HCT116 (cell line): ENCODE data around the gene PDE8A. TPM values are rescaled to one million over a fixed set of nuclear protein-coding genes. Genes with fewer than 3 reads are reported as not detected.

ENCODE experiments used
- ATAC-seq: fragments of 200-7000 bp; cut with Tn5 transposase; 2 replicates; pipeline ENCODE4 v1.9.1; 2020; ENCODE audit warnings: mild to moderate bottlenecking, moderate library complexity
- Bru-seq: library from RNA; stranded (reverse); fragments of 400-500 nt; gene quantifications from one replicate; lab custom pipeline; 2021; lab: Mats Ljungman, UMichigan
- BruChase-seq, 2 experiments: library from RNA; stranded (reverse); fragments of 400-500 nt; gene quantifications; one replicate each; lab custom pipeline; 2021; lab: Mats Ljungman, UMichigan
- BruUV-seq: library from RNA; stranded (reverse); fragments of 400-500 nt; replicated peaks from 2 replicates; lab custom pipeline; 2021; lab: Mats Ljungman, UMichigan
- CTCF ChIA-PET: fragments of 300-600 bp; sonication (Branson Sonifier 250); formaldehyde crosslinking; loops from one replicate; lab custom pipeline; 2021; ENCODE audit warnings: antibody characterized with exemption; lab: Charles Lee
- POLR2A ChIA-PET: fragments of 300-600, 350-600 bp; sonication (Branson Sonifier 250); formaldehyde crosslinking; loops from one replicate; lab custom pipeline; 2021; ENCODE audit warnings: antibody characterized with exemption; lab: Charles Lee
- RAD21 ChIA-PET, 2 experiments: fragments of 300-600 bp; sonication (Branson Sonifier 250); formaldehyde crosslinking; loops; one replicate each; lab custom pipeline; 2023; ENCODE audit warnings: low total read pairs in 2 of 2; ENCODE audit not compliant: uncharacterized antibody in 2 of 2, unreplicated experiment in 2 of 2, low non-redundant PET in 1 of 2; lab: Charles Lee
- DNase-seq: peaks from one replicate; pipeline ENCODE4 v3.0.0-alpha.2; 2010; ENCODE audit warnings: low read depth, low spot score
- H2AFZ ChIP-seq: fragments of 200-600 bp; shearing (Covaris generic), sonication (generic); 2 replicates; pipeline ENCODE4 v1.6.1; 2017; ENCODE audit warnings: low read depth, mixed run types, mixed read lengths, antibody characterized with exemption, low read length; ENCODE audit not compliant: poor library complexity, severe bottlenecking
- H3K27ac ChIP-seq: 2 replicates; pipeline ENCODE4 v1.5.1; 2012; ENCODE audit warnings: low read depth, low read length
- H3K27me3 ChIP-seq: fragments of 200-600 bp; sonication (generic); 2 replicates; pipeline ENCODE4 v1.6.1; 2016; ENCODE audit warnings: mixed run types, low read length, mixed read lengths; ENCODE audit not compliant: insufficient read depth
- H3K36me3 ChIP-seq, 2 experiments: fragments of 200-500 bp in 1 of 2; fragments of 200-600 bp in 1 of 2; sonication (Bioruptor generic) in 1 of 2; sonication (generic) in 1 of 2; 2 replicates each; pipeline versions ENCODE4 v1.5.1 to v1.6.1; 2014 to 2016; ENCODE audit warnings: low read length in 2 of 2, inconsistent platforms in 1 of 2, mixed read lengths in 1 of 2, mixed run types in 1 of 2; ENCODE audit not compliant: insufficient read depth in 2 of 2, control insufficient read depth in 1 of 2
- H3K4me1 ChIP-seq, 2 experiments: fragments of 200-600 bp in 1 of 2; sonication (generic) in 1 of 2; 2 replicates each; pipeline versions ENCODE4 v1.5.1 to v1.6.1; 2012 to 2017; ENCODE audit warnings: low read length in 2 of 2, inconsistent platforms in 1 of 2, mild to moderate bottlenecking in 1 of 2, mixed read lengths in 1 of 2, mixed run types in 1 of 2, moderate library complexity in 1 of 2; ENCODE audit not compliant: insufficient read depth in 2 of 2, control insufficient read depth in 1 of 2
- H3K4me2 ChIP-seq: fragments of 200-600 bp; sonication (generic); 2 replicates; pipeline ENCODE4 v1.6.1; 2017; ENCODE audit warnings: mixed run types, low read length, mixed read lengths
- H3K4me3 ChIP-seq, 2 experiments: fragments of 200-600 bp in 1 of 2; sonication (generic) in 1 of 2; replicated peaks in 1 of 2; 2 replicates each; pipeline ENCODE4 v1.5.1; 2011 to 2016; ENCODE audit warnings: low read length in 2 of 2, control low read depth in 1 of 2, low read depth in 1 of 2, mild to moderate bottlenecking in 1 of 2, mixed read lengths in 1 of 2, mixed run types in 1 of 2
- H3K79me2 ChIP-seq: fragments of 200-600 bp; sonication (generic); 2 replicates; pipeline ENCODE4 v1.6.1; 2017; ENCODE audit warnings: mild to moderate bottlenecking, mixed run types, low read length, moderate library complexity, mixed read lengths; ENCODE audit not compliant: insufficient read depth
- H3K9ac ChIP-seq: fragments of 200-600 bp; sonication (generic); 2 replicates; pipeline ENCODE4 v1.6.1; 2016; ENCODE audit warnings: low read length, mixed read lengths
- H3K9me2 ChIP-seq: fragments of 200-600 bp; sonication (generic), shearing (Covaris generic); 2 replicates; pipeline ENCODE4 v1.6.1; 2017; ENCODE audit warnings: mixed run types, mild to moderate bottlenecking, moderate library complexity; ENCODE audit not compliant: insufficient read depth
- H3K9me3 ChIP-seq, 2 experiments: fragments of 200-500 bp in 1 of 2; fragments of 200-600 bp in 1 of 2; sonication (Bioruptor generic) in 1 of 2; sonication (generic) in 1 of 2; 2 replicates each; pipeline ENCODE4 v1.6.1; 2014 to 2017; ENCODE audit warnings: low read length in 2 of 2, mixed read lengths in 2 of 2, inconsistent platforms in 1 of 2, low read depth in 1 of 2, mild to moderate bottlenecking in 1 of 2, mixed run types in 1 of 2, moderate library complexity in 1 of 2; ENCODE audit not compliant: control insufficient read depth in 1 of 2, insufficient read depth in 1 of 2
- H4K20me1 ChIP-seq: fragments of 200-600 bp; sonication (generic), shearing (Covaris generic); 2 replicates; pipeline ENCODE4 v1.6.1; 2017; ENCODE audit warnings: mixed run types, mild to moderate bottlenecking, moderate library complexity; ENCODE audit not compliant: insufficient read depth
- RAD21 ChIP-seq: IDR thresholded peaks from 2 replicates; pipeline ENCODE4 v1.6.1; 2012; ENCODE audit warnings: low read depth, mild to moderate bottlenecking
- ZFX ChIP-seq: fragments of 450-650 bp; IDR thresholded peaks from 2 replicates; pipeline ENCODE4 v1.6.1; 2017
- intact Hi-C: fragments of 100-400 bp; cut with micrococcal nuclease; formaldehyde crosslinking; loops from 2 replicates; pipeline ENCODE4 v1.10.0; 2022
- long read RNA-seq: library from polyadenylated mRNA; unstranded; transcript quantifications from one replicate; pipeline ENCODE4 v2.0.0, GENCODE V29; 2021; ENCODE audit not compliant: unreplicated experiment
- polyA plus RNA-seq: library from polyadenylated mRNA; unstranded; fragments of >200 nt; gene quantifications from 2 replicates; pipeline ENCODE4 v1.2.1, GENCODE V29; 2012; ENCODE audit warnings: missing spikeins
- total RNA-seq: library from RNA; stranded (reverse); gene quantifications from one replicate; pipeline ENCODE4 v1.2.1, GENCODE V29; 2021; ENCODE audit not compliant: unreplicated experiment
- TF ChIP-seq, protein P1 (sequence below): IDR thresholded peaks from 2 replicates; pipeline ENCODE4 v1.6.1; 2012; ENCODE audit warnings: low read depth
- TF ChIP-seq, protein P2 (sequence below): IDR thresholded peaks from 2 replicates; pipeline ENCODE4 v1.6.1; 2012

The PDE8A gene, protein sequence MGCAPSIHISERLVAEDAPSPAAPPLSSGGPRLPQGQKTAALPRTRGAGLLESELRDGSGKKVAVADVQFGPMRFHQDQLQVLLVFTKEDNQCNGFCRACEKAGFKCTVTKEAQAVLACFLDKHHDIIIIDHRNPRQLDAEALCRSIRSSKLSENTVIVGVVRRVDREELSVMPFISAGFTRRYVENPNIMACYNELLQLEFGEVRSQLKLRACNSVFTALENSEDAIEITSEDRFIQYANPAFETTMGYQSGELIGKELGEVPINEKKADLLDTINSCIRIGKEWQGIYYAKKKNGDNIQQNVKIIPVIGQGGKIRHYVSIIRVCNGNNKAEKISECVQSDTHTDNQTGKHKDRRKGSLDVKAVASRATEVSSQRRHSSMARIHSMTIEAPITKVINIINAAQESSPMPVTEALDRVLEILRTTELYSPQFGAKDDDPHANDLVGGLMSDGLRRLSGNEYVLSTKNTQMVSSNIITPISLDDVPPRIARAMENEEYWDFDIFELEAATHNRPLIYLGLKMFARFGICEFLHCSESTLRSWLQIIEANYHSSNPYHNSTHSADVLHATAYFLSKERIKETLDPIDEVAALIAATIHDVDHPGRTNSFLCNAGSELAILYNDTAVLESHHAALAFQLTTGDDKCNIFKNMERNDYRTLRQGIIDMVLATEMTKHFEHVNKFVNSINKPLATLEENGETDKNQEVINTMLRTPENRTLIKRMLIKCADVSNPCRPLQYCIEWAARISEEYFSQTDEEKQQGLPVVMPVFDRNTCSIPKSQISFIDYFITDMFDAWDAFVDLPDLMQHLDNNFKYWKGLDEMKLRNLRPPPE
- total RNA-seq = 37.8 TPM
- 21.4 and 22.0 TPM in 2 replicates for polyA plus RNA-seq
- Bru-seq, nascent RNA = percentile 84 among the genes with signal in this experiment
- BruChase-seq, experiment 1, labeled RNA remaining after a 6-hour chase = percentile 77 among the genes with signal in this experiment
- BruChase-seq, experiment 2, labeled RNA remaining after a 2-hour chase = percentile 87 among the genes with signal in this experiment
- long read RNA-seq, transcript PDE8A-203 (22 exons, 3,912 nt) = major isoform, 27 of 58 reads
- long read RNA-seq, partial matches to known transcripts = 7 of 58 reads
- long read RNA-seq, other reads (novel, unspliced or antisense) = 16 of 58 reads

DNA sequence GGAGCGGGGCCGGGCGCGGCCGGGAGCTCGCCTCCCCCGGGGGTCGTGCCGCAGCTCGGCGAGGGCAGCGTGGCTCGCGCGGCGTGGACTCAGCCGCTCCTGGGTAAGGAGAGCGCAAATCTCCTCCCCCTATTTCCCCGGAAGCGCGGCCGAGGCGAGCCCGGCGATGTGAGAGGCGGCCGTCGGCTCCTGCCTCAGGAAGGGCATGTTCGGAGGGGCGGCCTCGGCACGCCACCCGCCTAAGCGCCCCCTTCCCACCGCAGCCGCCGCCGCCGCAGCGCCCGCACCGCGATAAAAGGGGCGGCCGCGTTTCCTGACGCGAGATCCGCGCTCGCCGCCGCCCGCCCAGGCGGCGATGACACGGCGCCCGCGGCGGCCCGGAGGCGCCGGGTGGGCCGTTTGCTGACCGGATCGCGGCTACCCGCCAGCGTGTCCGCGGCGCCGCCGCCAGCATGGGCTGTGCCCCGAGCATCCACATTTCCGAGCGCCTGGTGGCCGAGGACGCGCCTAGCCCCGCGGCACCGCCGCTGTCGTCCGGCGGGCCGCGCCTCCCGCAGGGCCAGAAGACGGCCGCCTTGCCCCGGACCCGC, at the start of gene PDE8A:
PDE8A (plus strand) TSS at position 146 of the 590 bp plus-strand sequence; CDS start at position 453, 307 bp downstream.
- Histone ChIP-seq H3K9ac (peak within 1 kb of the TSS; percentile 81), H3K27me3 (no peaks in the 10 kb centered on the region), H3K4me1 (peaks cover 10 to 31% of the 10 kb centered on the region in 2 experiments; a peak in 3 of 4 replicates), H3K9me2 (no peaks in the 10 kb centered on the region), H3K36me3 (no peaks in the 10 kb centered on the region), H4K20me1 (peaks cover 7% of the 10 kb centered on the region; the same call in 1 of the 2 replicates), H3K4me2 (peak within 1 kb of the TSS; percentile 92), H3K9me3 (no peaks in the 10 kb centered on the region), H2AFZ (no peak within 1 kb of the TSS), H3K4me3 (peak within 1 kb of the TSS; percentile 69 to 75), H3K79me2 (peaks cover 46% of the 10 kb centered on the region), H3K27ac (peak within 1 kb of the TSS; percentile 91)
- ChIA-PET RAD21 (no interaction called here), CTCF (interaction anchor here (1.6 to 1.8 kb wide), 2 partner anchors 54 to 394 kb away, joined by 4 to 5 read pairs; no protein-coding TSS in a partner anchor), POLR2A (interaction anchor here (1.0 to 1.6 kb wide), 3 partner anchors 10 to 25 kb away, joined by 3 to 6 read pairs (median 4); no protein-coding TSS in a partner anchor)
- TF ChIP-seq ZFX (peak; percentile 74; the same call in 1 of the 2 replicates), RAD21 (no peak)
- TF ChIP-seq, protein P1, sequence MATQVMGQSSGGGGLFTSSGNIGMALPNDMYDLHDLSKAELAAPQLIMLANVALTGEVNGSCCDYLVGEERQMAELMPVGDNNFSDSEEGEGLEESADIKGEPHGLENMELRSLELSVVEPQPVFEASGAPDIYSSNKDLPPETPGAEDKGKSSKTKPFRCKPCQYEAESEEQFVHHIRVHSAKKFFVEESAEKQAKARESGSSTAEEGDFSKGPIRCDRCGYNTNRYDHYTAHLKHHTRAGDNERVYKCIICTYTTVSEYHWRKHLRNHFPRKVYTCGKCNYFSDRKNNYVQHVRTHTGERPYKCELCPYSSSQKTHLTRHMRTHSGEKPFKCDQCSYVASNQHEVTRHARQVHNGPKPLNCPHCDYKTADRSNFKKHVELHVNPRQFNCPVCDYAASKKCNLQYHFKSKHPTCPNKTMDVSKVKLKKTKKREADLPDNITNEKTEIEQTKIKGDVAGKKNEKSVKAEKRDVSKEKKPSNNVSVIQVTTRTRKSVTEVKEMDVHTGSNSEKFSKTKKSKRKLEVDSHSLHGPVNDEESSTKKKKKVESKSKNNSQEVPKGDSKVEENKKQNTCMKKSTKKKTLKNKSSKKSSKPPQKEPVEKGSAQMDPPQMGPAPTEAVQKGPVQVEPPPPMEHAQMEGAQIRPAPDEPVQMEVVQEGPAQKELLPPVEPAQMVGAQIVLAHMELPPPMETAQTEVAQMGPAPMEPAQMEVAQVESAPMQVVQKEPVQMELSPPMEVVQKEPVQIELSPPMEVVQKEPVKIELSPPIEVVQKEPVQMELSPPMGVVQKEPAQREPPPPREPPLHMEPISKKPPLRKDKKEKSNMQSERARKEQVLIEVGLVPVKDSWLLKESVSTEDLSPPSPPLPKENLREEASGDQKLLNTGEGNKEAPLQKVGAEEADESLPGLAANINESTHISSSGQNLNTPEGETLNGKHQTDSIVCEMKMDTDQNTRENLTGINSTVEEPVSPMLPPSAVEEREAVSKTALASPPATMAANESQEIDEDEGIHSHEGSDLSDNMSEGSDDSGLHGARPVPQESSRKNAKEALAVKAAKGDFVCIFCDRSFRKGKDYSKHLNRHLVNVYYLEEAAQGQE = no peak
- TF ChIP-seq, protein P2, sequence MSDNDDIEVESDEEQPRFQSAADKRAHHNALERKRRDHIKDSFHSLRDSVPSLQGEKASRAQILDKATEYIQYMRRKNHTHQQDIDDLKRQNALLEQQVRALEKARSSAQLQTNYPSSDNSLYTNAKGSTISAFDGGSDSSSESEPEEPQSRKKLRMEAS = no peak
- ATAC-seq (peak; percentile 21), DNase-seq (no peak)
- BruUV-seq = no TSS peak
- intact Hi-C loops = loop anchor here (2.0 kb wide), 2 partner anchors 51 to 63 kb away; no protein-coding TSS in a partner anchor
